HG02571 (cell line): Measurements from ENCODE around the gene TMEM50B.
"Not testable (repeated sequence)": the region's sequence is repeated elsewhere in the genome, so short reads cannot be mapped to it uniquely, and the experiment has no call there.

Experiments
- ATAC-seq: cut with Tn5 transposase; IDR thresholded peaks from one replicate; pipeline ENCODE4 v1.9.1; 2021; ENCODE audit warnings: mild to moderate bottlenecking, moderate library complexity; ENCODE audit not compliant: unreplicated experiment

The TMEM50B gene

GRCh38 chr21:33478935-33479678, 667 bp downstream of the TMEM50B start:
- peak; percentile 15 for ATAC-seq

- no peak for ATAC-seq
These were observed 1.6 kb downstream of the TMEM50B start for GRCh38 chr21:33478182-33478581.

- no peak for ATAC-seq
These were observed 2.7 kb downstream of the TMEM50B start for GRCh38 chr21:33477066-33477465.

GRCh38 chr21:33473344-33473743, 6.4 kb downstream of the TMEM50B start:
- ATAC-seq = no peak

GRCh38 chr21:33470701-33471100, 9.1 kb downstream of the TMEM50B start:
- ATAC-seq = no peak

- not testable (repeated sequence) for ATAC-seq
These were observed 10.6 kb downstream of the TMEM50B start for GRCh38 chr21:33469183-33469582.

GRCh38 chr21:33461538-33462250, 18.1 kb downstream of the TMEM50B start:
- ATAC-seq = no peak

GRCh38 chr21:33458861-33459260, 20.9 kb downstream of the TMEM50B start:
- no peak for ATAC-seq

GRCh38 chr21:33455686-33456446, 23.9 kb downstream of the TMEM50B start:
- no peak for ATAC-seq

- ATAC-seq = no peak
These were observed 27.4 kb downstream of the TMEM50B start for GRCh38 chr21:33452362-33452761.

GRCh38 chr21:33451634-33452071, 28.1 kb downstream of the TMEM50B start:
- no peak for ATAC-seq

GRCh38 chr21:33449616-33450015, 30.2 kb downstream of the TMEM50B start:
- no peak for ATAC-seq

GRCh38 chr21:33446620-33447019, 33.2 kb downstream of the TMEM50B start:
- not testable (repeated sequence) for ATAC-seq

- ATAC-seq = no peak
These were observed 35.3 kb downstream of the TMEM50B start for GRCh38 chr21:33444499-33444898.

- no peak for ATAC-seq
These were observed 36.6 kb downstream of the TMEM50B start for GRCh38 chr21:33443194-33443593.

- ATAC-seq = peak; percentile 59
These were observed 38.0 kb downstream of the TMEM50B start for GRCh38 chr21:33441489-33442477.

GRCh38 chr21:33437140-33437539, 42.6 kb downstream of the TMEM50B start:
- ATAC-seq = no peak

GRCh38 chr21:33434770-33435360, 44.9 kb downstream of the TMEM50B start:
- ATAC-seq = peak; percentile 85

- no peak for ATAC-seq
These were observed 46.2 kb downstream of the TMEM50B start for GRCh38 chr21:33433425-33434114.
